Measurements from ENCODE around the gene IMPG2.

GRCh38 chr3:101319531-101319930 lies 844 bp downstream of the IMPG2 start:
- TF ChIP-seq, protein P1, sequence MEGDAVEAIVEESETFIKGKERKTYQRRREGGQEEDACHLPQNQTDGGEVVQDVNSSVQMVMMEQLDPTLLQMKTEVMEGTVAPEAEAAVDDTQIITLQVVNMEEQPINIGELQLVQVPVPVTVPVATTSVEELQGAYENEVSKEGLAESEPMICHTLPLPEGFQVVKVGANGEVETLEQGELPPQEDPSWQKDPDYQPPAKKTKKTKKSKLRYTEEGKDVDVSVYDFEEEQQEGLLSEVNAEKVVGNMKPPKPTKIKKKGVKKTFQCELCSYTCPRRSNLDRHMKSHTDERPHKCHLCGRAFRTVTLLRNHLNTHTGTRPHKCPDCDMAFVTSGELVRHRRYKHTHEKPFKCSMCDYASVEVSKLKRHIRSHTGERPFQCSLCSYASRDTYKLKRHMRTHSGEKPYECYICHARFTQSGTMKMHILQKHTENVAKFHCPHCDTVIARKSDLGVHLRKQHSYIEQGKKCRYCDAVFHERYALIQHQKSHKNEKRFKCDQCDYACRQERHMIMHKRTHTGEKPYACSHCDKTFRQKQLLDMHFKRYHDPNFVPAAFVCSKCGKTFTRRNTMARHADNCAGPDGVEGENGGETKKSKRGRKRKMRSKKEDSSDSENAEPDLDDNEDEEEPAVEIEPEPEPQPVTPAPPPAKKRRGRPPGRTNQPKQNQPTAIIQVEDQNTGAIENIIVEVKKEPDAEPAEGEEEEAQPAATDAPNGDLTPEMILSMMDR (IDR thresholded peaks at IDR 0.05), result no peak
- TF ChIP-seq POLR2AphosphoS5 (IDR thresholded peaks at IDR 0.05), result no peak
- TF ChIP-seq POLR2A (IDR thresholded peaks at IDR 0.05), result no peak
- no peak for TF ChIP-seq EP300 (IDR thresholded peaks at IDR 0.05)
